HepG2 (cell line): ENCODE results near the gene C1orf35.

Experiments used
- ARNTL ChIP-seq: sonication (generic); formaldehyde crosslinking; IDR thresholded peaks from 2 replicates; pipeline ENCODE4 v1.4.0; 2020; ENCODE audit warnings: mild to moderate bottlenecking, missing genetic modification reagents
- CHD4 ChIP-seq: fragments of 200-600 bp; sonication (generic); IDR thresholded peaks from 2 replicates; pipeline ENCODE4 v1.7.0; 2017; ENCODE audit warnings: mild to moderate bottlenecking, low read length, borderline replicate concordance
- CTCF ChIP-seq: sonication (generic); formaldehyde crosslinking; IDR thresholded peaks from 2 replicates; pipeline ENCODE4 v1.5.0; 2020; ENCODE audit warnings: mild to moderate bottlenecking, missing genetic modification reagents, moderate library complexity
- GABPA ChIP-seq, 2 experiments: IDR thresholded peaks; 2 replicates each; pipeline ENCODE4 v1.6.1; 2011 to 2016; ENCODE audit warnings: low read depth in 2 of 2, low read length in 1 of 2, missing biosample characterization in 1 of 2, missing genetic modification characterization in 1 of 2
- NCOR1 ChIP-seq: fragments of 200-600 bp; sonication (generic); IDR thresholded peaks from 2 replicates; pipeline ENCODE4 v1.7.0; 2017; ENCODE audit warnings: antibody characterized with exemption, low read length, borderline replicate concordance
- NFE2L1 ChIP-seq: sonication (generic); formaldehyde crosslinking; IDR thresholded peaks from 2 replicates; pipeline ENCODE4 v1.4.0; 2020; ENCODE audit warnings: missing genetic modification reagents, mild to moderate bottlenecking, borderline replicate concordance
- POLR2AphosphoS5 ChIP-seq: IDR thresholded peaks from 2 replicates; pipeline ENCODE4 v1.6.1; 2012; ENCODE audit warnings: low read depth, low read length
- RFX1 ChIP-seq: fragments of 450-650 bp; IDR thresholded peaks from 2 replicates; pipeline ENCODE4 v1.6.1; 2017
- SP2 ChIP-seq: sonication (generic); formaldehyde crosslinking; IDR thresholded peaks from 2 replicates; pipeline ENCODE4 v1.5.1; 2020; ENCODE audit warnings: mild to moderate bottlenecking, missing genetic modification reagents
- TAF1 ChIP-seq: sonication (generic); formaldehyde crosslinking; IDR thresholded peaks from 2 replicates; pipeline ENCODE4 v1.4.0; 2020; ENCODE audit warnings: missing genetic modification reagents
- ZBTB40 ChIP-seq, 2 experiments: fragments of 450-650 bp in 1 of 2; sonication (generic) in 1 of 2; formaldehyde crosslinking in 1 of 2; IDR thresholded peaks; 2 replicates each; pipeline versions ENCODE4 v1.6.1 to v1.8.0; 2016 to 2022; ENCODE audit warnings: antibody characterized with exemption in 1 of 2, mild to moderate bottlenecking in 1 of 2, missing genetic modification reagents in 1 of 2
- ZNF3 ChIP-seq: IDR thresholded peaks from 2 replicates; pipeline ENCODE4 v1.7.0; 2017; ENCODE audit warnings: inconsistent platforms
- TF ChIP-seq, protein P1 (sequence below): sonication (generic); formaldehyde crosslinking; IDR thresholded peaks from 2 replicates; pipeline ENCODE4 v1.4.0; 2020; ENCODE audit warnings: missing genetic modification reagents
- TF ChIP-seq, protein P2 (sequence below): sonication (generic); formaldehyde crosslinking; IDR thresholded peaks from 2 replicates; pipeline ENCODE4 v1.4.0; 2020; ENCODE audit warnings: missing genetic modification reagents

DNA sequence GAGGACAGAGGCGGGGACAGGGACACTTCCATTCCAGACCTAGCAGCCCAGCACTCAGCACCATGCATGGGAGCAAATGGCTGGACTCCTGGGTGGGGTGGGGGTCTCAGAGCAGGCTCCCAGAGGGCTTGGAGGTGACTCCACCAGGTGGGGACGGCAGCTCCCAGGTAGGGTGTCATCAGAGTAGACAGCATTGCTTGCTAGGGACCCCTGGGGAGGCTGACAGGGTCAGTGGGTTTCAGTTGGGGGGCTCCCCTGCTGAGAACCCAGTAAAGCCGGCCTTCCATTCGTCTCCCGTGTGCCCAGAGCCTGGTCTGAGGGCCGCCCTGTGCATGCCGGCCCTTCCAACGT lies 41.8 kb upstream of the C1orf35 start:
- TF ChIP-seq POLR2AphosphoS5 (no peak), GABPA (IDR thresholded peaks at IDR 0.05; ENCODE audit: low read depth, low read length) (no peak), GABPA (CRISPR knock-in tag; IDR thresholded peaks at IDR 0.05; ENCODE audit: low read depth) (no peak), ARNTL (no peak), CTCF (CRISPR knock-in tag) (no peak), TAF1 (CRISPR knock-in tag) (no peak), RFX1 (no peak), NCOR1 (no peak), ZBTB40 (IDR thresholded peaks at IDR 0.05) (no peak), ZBTB40 (CRISPR knock-in tag; IDR thresholded peaks at IDR 0.05) (no peak), SP2 (CRISPR knock-in tag) (no peak), NFE2L1 (CRISPR knock-in tag) (no peak), ZNF3 (CRISPR knock-in tag) (no peak), CHD4 (no peak)
- TF ChIP-seq, protein P1, sequence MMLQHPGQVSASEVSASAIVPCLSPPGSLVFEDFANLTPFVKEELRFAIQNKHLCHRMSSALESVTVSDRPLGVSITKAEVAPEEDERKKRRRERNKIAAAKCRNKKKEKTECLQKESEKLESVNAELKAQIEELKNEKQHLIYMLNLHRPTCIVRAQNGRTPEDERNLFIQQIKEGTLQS (CRISPR knock-in tag) = no peak
- TF ChIP-seq, protein P2, sequence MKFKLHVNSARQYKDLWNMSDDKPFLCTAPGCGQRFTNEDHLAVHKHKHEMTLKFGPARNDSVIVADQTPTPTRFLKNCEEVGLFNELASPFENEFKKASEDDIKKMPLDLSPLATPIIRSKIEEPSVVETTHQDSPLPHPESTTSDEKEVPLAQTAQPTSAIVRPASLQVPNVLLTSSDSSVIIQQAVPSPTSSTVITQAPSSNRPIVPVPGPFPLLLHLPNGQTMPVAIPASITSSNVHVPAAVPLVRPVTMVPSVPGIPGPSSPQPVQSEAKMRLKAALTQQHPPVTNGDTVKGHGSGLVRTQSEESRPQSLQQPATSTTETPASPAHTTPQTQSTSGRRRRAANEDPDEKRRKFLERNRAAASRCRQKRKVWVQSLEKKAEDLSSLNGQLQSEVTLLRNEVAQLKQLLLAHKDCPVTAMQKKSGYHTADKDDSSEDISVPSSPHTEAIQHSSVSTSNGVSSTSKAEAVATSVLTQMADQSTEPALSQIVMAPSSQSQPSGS = no peak
